ENCODE results near the gene GRHPR.

DNA sequence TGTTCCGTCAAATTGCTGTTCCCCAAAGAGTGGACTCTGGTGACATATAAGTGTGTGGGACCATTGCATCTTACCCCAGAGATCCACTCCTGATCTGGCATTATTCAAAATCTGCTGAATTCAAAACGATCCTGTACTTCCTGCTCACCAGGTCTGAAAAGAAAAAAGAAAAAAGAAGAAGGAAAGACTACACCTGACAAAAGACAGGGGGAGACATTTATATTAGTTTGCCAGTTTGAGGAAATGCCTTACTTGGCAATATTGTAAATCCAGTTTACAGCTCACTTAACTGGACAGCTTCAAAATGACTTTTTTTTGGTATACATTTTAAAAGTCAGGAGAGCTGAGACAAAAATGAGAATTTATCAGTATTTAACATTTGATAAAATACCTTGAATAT, 15.0 kb upstream of the GRHPR start:
- TF ChIP-seq, protein P1, sequence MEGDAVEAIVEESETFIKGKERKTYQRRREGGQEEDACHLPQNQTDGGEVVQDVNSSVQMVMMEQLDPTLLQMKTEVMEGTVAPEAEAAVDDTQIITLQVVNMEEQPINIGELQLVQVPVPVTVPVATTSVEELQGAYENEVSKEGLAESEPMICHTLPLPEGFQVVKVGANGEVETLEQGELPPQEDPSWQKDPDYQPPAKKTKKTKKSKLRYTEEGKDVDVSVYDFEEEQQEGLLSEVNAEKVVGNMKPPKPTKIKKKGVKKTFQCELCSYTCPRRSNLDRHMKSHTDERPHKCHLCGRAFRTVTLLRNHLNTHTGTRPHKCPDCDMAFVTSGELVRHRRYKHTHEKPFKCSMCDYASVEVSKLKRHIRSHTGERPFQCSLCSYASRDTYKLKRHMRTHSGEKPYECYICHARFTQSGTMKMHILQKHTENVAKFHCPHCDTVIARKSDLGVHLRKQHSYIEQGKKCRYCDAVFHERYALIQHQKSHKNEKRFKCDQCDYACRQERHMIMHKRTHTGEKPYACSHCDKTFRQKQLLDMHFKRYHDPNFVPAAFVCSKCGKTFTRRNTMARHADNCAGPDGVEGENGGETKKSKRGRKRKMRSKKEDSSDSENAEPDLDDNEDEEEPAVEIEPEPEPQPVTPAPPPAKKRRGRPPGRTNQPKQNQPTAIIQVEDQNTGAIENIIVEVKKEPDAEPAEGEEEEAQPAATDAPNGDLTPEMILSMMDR (IDR thresholded peaks at IDR 0.05) = no peak
- no peak for TF ChIP-seq POLR2A (IDR thresholded peaks at IDR 0.05)
